Endothelial cell of umbilical vein (primary cell): ENCODE results near the gene AKT3.

ENCODE experiments used
- CTCF ChIP-seq, 2 donors: IDR thresholded peaks; 1 replicate in 1 of 2; 2 replicates in 1 of 2; pipeline ENCODE4 v1.5.1; 2011; ENCODE audit warnings: low read length in 2 of 2, mild to moderate bottlenecking in 2 of 2, moderate library complexity in 2 of 2, control low read depth in 1 of 2, inconsistent platforms in 1 of 2, low read depth in 1 of 2; ENCODE audit not compliant: insufficient read depth in 1 of 2; ENCODE audit errors: extremely low read depth in 1 of 2
- EZH2 ChIP-seq: IDR thresholded peaks from 2 replicates; pipeline ENCODE4 v1.6.1; 2012; ENCODE audit warnings: borderline replicate concordance, low read depth, mild to moderate bottlenecking, moderate library complexity, low read length, inconsistent platforms; ENCODE audit not compliant: severe bottlenecking
- FOS ChIP-seq: IDR thresholded peaks from 2 replicates; pipeline ENCODE4 v1.6.1; 2011; ENCODE audit warnings: mild to moderate bottlenecking, low read length, moderate library complexity, borderline replicate concordance; ENCODE audit not compliant: insufficient read depth
- GATA2 ChIP-seq: IDR thresholded peaks from 2 replicates; pipeline ENCODE4 v1.7.0; 2011; ENCODE audit warnings: low read depth, mild to moderate bottlenecking, moderate library complexity, mixed read lengths, low read length; ENCODE audit not compliant: insufficient read length, insufficient read depth
- JUN ChIP-seq: IDR thresholded peaks from 2 replicates; pipeline ENCODE4 v1.6.1; 2011; ENCODE audit warnings: borderline replicate concordance, low read depth; ENCODE audit not compliant: insufficient read length, insufficient read depth
- MYC ChIP-seq: IDR thresholded peaks from one replicate; pipeline ENCODE4 v1.6.1; 2011; ENCODE audit warnings: mild to moderate bottlenecking, low read depth, low read length
- POLR2A ChIP-seq: IDR thresholded peaks from 2 replicates; pipeline ENCODE4 v1.6.1; 2012; ENCODE audit warnings: low read depth, mild to moderate bottlenecking, control low read depth, low read length
- POLR2AphosphoS5 ChIP-seq: IDR thresholded peaks from 2 replicates; pipeline ENCODE4 v1.6.1; 2012; ENCODE audit warnings: low read depth, mild to moderate bottlenecking, control low read depth, low read length, moderate library complexity; ENCODE audit not compliant: insufficient read depth
- TF ChIP-seq, protein P1 (sequence below): IDR thresholded peaks from 2 replicates; pipeline ENCODE4 v1.6.1; 2011; ENCODE audit not compliant: insufficient read depth, insufficient read length

DNA sequence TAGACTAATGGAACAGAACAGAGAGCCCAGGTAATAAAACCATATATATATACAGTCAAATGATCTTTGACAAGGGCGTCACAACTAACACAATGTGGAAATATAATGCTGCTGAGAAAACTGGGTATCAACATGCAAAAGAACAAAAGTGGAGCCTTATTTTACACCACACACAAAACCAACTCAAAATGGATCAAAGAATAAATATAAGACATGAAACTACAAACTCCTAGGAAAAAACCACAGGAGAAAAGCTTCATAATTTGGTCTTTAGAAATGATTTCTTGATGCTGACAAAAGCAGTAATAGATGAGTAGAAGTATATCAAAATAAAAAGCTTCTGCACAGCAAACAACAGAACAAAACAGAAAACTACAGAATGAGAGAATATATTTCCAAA lies 192.2 kb downstream of the AKT3 start:
- TF ChIP-seq CTCF (IDR thresholded peaks at IDR 0.05; ENCODE audit: extremely low read depth in 1 of 2, insufficient read depth in 1 of 2, low read depth in 1 of 2, low read length in 2 of 2) (no peak), POLR2A (no peak), POLR2AphosphoS5 (no peak), FOS (no peak), EZH2 (no peak), JUN (no peak), GATA2 (no peak), MYC (no peak)
- TF ChIP-seq, protein P1, sequence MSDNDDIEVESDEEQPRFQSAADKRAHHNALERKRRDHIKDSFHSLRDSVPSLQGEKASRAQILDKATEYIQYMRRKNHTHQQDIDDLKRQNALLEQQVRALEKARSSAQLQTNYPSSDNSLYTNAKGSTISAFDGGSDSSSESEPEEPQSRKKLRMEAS: no peak
